ENCODE results near the gene ZNF334.

Gene ZNF334

GRCh38 chr20:46545077-46545826, 31.9 kb upstream of the ZNF334 start:
- no peak for TF ChIP-seq POLR2AphosphoS5 (IDR thresholded peaks at IDR 0.05; ENCODE audit: low read depth, low read length)
- TF ChIP-seq FOXP2 (optimal IDR thresholded peaks at IDR 0.05; ENCODE audit: borderline replicate concordance, extremely low read depth, extremely low read length, insufficient read depth), result no peak

GRCh38 chr20:46544576-46544975, 31.2 kb upstream of the ZNF334 start:
- TF ChIP-seq TAF1 (IDR thresholded peaks at IDR 0.05; ENCODE audit: borderline replicate concordance, insufficient read depth, low read length) (no peak), SIN3A (IDR thresholded peaks at IDR 0.05; ENCODE audit: borderline replicate concordance, insufficient read depth, low read length) (no peak), FOXP2 (optimal IDR thresholded peaks at IDR 0.05; ENCODE audit: borderline replicate concordance, extremely low read depth, extremely low read length, insufficient read depth) (no peak), REST (IDR thresholded peaks at IDR 0.05; ENCODE audit: insufficient read depth in 1 of 2, low read depth in 2 of 2, low read length in 2 of 2) (no peak), POLR2AphosphoS5 (IDR thresholded peaks at IDR 0.05; ENCODE audit: low read depth, low read length) (no peak)

DNA sequence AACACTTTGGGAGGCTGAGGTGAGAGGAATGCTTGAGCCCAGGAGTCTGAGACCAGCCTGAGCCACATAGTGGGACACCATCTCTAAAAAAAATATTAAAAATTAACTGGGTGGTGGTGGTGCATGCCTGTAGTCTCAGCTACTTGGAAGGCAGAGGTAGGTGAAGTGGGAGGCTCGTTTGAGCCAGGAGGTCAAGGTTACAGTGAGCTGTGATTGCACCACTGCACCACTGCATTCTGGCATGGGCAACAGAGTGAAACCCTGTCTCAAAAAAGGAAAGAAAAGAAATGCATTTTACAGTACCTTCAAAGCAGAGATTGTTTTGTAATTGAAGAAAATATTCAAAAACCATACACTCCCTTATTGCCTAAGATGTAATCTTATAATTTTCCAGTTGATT, 30.6 kb upstream of the ZNF334 start:
- TF ChIP-seq POLR2AphosphoS5 (IDR thresholded peaks at IDR 0.05; ENCODE audit: low read depth, low read length) (no peak), TAF1 (IDR thresholded peaks at IDR 0.05; ENCODE audit: borderline replicate concordance, insufficient read depth, low read length) (no peak), SIN3A (IDR thresholded peaks at IDR 0.05; ENCODE audit: borderline replicate concordance, insufficient read depth, low read length) (no peak), FOXP2 (optimal IDR thresholded peaks at IDR 0.05; ENCODE audit: borderline replicate concordance, extremely low read depth, extremely low read length, insufficient read depth) (no peak), REST (IDR thresholded peaks at IDR 0.05; ENCODE audit: insufficient read depth in 1 of 2, low read depth in 2 of 2, low read length in 2 of 2) (no peak)

DNA sequence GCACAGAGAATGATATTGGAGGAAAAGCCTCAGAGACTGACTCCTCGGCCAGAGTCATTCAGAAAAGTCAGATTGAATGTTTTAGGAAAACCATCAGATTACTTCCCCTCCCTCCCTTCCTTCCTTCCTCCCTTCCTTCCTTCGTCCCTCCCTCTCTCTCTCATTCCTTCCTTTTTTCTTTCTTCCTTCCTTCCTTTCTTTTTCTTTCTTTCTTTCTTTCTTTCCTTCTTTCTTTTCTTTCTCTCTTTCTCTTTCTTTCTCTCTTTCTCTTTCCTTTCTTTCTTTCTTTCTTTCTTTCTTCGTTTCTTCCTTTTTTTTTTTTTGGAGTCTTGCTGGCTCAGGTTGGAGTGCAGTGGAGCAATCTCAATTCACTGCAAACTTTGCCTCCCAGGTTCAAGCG, 29.7 kb upstream of the ZNF334 start:
- TF ChIP-seq POLR2AphosphoS5 (IDR thresholded peaks at IDR 0.05; ENCODE audit: low read depth, low read length), result no peak
- no peak for TF ChIP-seq FOXP2 (optimal IDR thresholded peaks at IDR 0.05; ENCODE audit: borderline replicate concordance, extremely low read depth, extremely low read length, insufficient read depth)
- TF ChIP-seq REST (IDR thresholded peaks at IDR 0.05; ENCODE audit: insufficient read depth in 1 of 2, low read depth in 2 of 2, low read length in 2 of 2), result no peak
- TF ChIP-seq SIN3A (IDR thresholded peaks at IDR 0.05; ENCODE audit: borderline replicate concordance, insufficient read depth, low read length), result no peak
- TF ChIP-seq TAF1 (IDR thresholded peaks at IDR 0.05; ENCODE audit: borderline replicate concordance, insufficient read depth, low read length), result no peak

DNA sequence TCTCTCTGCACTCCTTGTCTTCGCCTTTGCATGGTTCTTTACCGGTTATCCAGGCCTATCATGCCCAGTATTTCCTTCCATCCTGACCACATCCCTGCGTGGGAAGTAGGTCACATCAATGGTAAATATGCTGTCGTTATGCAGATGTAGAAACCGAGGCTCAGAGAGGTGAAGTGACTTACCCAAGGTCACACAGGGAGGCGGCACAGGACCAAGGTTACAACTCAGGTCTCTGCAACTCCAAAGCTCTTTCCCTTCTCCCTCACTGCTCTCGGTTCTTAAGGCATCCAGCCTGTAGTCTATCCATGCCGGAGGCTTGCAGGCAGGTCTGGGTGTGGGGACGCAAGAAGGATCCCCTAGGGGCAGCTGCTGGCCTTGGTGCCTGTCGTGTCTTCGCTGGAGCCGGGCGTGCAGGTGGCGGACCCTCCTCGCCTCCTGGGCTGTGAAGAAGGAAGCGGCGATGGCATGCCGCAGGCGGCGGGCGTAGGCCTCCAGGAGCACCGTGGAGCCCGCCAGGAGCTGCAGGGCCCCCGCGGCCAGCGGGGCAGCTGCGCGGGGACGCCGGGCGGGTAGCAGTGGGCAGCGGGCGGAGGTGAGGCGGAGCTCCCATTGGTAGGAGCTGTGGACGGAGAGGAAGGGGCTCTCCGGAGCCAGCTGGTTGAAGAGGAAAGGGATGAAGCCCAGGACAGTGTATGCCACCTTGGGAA, 28.0 kb upstream of the ZNF334 start:
- no peak for TF ChIP-seq SIN3A (IDR thresholded peaks at IDR 0.05; ENCODE audit: borderline replicate concordance, insufficient read depth, low read length)
- TF ChIP-seq FOXP2 (optimal IDR thresholded peaks at IDR 0.05; ENCODE audit: borderline replicate concordance, extremely low read depth, extremely low read length, insufficient read depth), result no peak
- TF ChIP-seq TAF1 (IDR thresholded peaks at IDR 0.05; ENCODE audit: borderline replicate concordance, insufficient read depth, low read length), result no peak
- TF ChIP-seq POLR2AphosphoS5 (IDR thresholded peaks at IDR 0.05; ENCODE audit: low read depth, low read length), result no peak
- no peak for TF ChIP-seq REST (IDR thresholded peaks at IDR 0.05; ENCODE audit: insufficient read depth in 1 of 2, low read depth in 2 of 2, low read length in 2 of 2)
